ENCODE measurements around the gene NR6A1. TPM values are rescaled to one million over a fixed set of nuclear protein-coding genes. Genes with fewer than 3 reads are reported as not detected.

Gene NR6A1
- total RNA-seq, 1 experiment from 2014 or later: 6.7 TPM

- TF ChIP-seq CTCF (IDR thresholded peaks at IDR 0.05; ENCODE audit: unreplicated experiment): no peak
- DNase-seq: no peak
- BruUV-seq (replicated peaks): no TSS peak
- Mint-ChIP-seq H3K4me3 (ENCODE audit: low read depth, unreplicated experiment) (no peak overlapping the region), H3K4me1 (ENCODE audit: low read depth, unreplicated experiment) (no peaks in the 10 kb centered on the region), H3K36me3 (ENCODE audit: insufficient read depth, unreplicated experiment) (no peaks in the 10 kb centered on the region), H3K27me3 (ENCODE audit: unreplicated experiment) (no peaks in the 10 kb centered on the region), H3K27ac (ENCODE audit: unreplicated experiment) (no peak overlapping the region), H3K9me3 (ENCODE audit: low read depth, unreplicated experiment) (no peaks in the 10 kb centered on the region)
- intact Hi-C loops (cut with micrococcal nuclease; ENCODE audit: unreplicated experiment): no loop called here
- CTCF ChIA-PET: no interaction called here
These were observed 139.0 kb downstream of the NR6A1 start for GRCh38 chr9:124632077-124632621.

GRCh38 chr9:124631326-124631725, 139.8 kb downstream of the NR6A1 start:
- no TSS peak for BruUV-seq (replicated peaks)
- Mint-ChIP-seq H3K4me3 (ENCODE audit: low read depth, unreplicated experiment) (no peak overlapping the region), H3K27me3 (ENCODE audit: unreplicated experiment) (no peaks in the 10 kb centered on the region), H3K9me3 (ENCODE audit: low read depth, unreplicated experiment) (no peaks in the 10 kb centered on the region), H3K27ac (ENCODE audit: unreplicated experiment) (no peak overlapping the region), H3K36me3 (ENCODE audit: insufficient read depth, unreplicated experiment) (no peaks in the 10 kb centered on the region), H3K4me1 (ENCODE audit: low read depth, unreplicated experiment) (no peaks in the 10 kb centered on the region)
- no peak for DNase-seq
- intact Hi-C loops (cut with micrococcal nuclease; ENCODE audit: unreplicated experiment): no loop called here
- CTCF ChIA-PET: no interaction called here
- TF ChIP-seq CTCF (IDR thresholded peaks at IDR 0.05; ENCODE audit: unreplicated experiment): no peak

- Mint-ChIP-seq H3K9me3 (ENCODE audit: low read depth, unreplicated experiment) (no peaks in the 10 kb centered on the region), H3K4me3 (ENCODE audit: low read depth, unreplicated experiment) (no peak overlapping the region), H3K27me3 (ENCODE audit: unreplicated experiment) (no peaks in the 10 kb centered on the region), H3K4me1 (ENCODE audit: low read depth, unreplicated experiment) (no peaks in the 10 kb centered on the region), H3K27ac (ENCODE audit: unreplicated experiment) (no peak overlapping the region), H3K36me3 (ENCODE audit: insufficient read depth, unreplicated experiment) (no peaks in the 10 kb centered on the region)
- DNase-seq: no peak
- no peak for TF ChIP-seq CTCF (IDR thresholded peaks at IDR 0.05; ENCODE audit: unreplicated experiment)
- intact Hi-C loops (cut with micrococcal nuclease; ENCODE audit: unreplicated experiment): no loop called here
- BruUV-seq (replicated peaks): no TSS peak
- CTCF ChIA-PET: interaction anchor here (0.7 kb wide), 1 partner anchor 102 kb away, joined by 5 read pairs; no protein-coding TSS in a partner anchor
These were observed 141.5 kb downstream of the NR6A1 start for GRCh38 chr9:124629600-124629999.

GRCh38 chr9:124628741-124629140, 142.4 kb downstream of the NR6A1 start:
- intact Hi-C loops (cut with micrococcal nuclease; ENCODE audit: unreplicated experiment): no loop called here
- no peak overlapping the region for H3K27ac Mint-ChIP-seq (ENCODE audit: unreplicated experiment)
- no peaks in the 10 kb centered on the region for H3K9me3 Mint-ChIP-seq (ENCODE audit: low read depth, unreplicated experiment)
- H3K4me1 Mint-ChIP-seq (ENCODE audit: low read depth, unreplicated experiment): peaks cover 6% of the 10 kb centered on the region
- H3K36me3 Mint-ChIP-seq (ENCODE audit: insufficient read depth, unreplicated experiment): no peaks in the 10 kb centered on the region
- no peak for DNase-seq
- no peaks in the 10 kb centered on the region for H3K27me3 Mint-ChIP-seq (ENCODE audit: unreplicated experiment)
- H3K4me3 Mint-ChIP-seq (ENCODE audit: low read depth, unreplicated experiment): no peak overlapping the region
- CTCF ChIA-PET: no interaction called here
- TF ChIP-seq CTCF (IDR thresholded peaks at IDR 0.05; ENCODE audit: unreplicated experiment): no peak
- BruUV-seq (replicated peaks): no TSS peak

Data from Calu3 (cell line).